Spleen (tissue), 11 donors: Measurements from ENCODE around the gene CYP11A1. TPM values are rescaled to one million over a fixed set of nuclear protein-coding genes. Genes with fewer than 3 reads are reported as not detected.
A peak's percentile ranks its signal among the peaks of the same experiment; 100 is the strongest.

Source experiments
- DNase-seq: peaks from one replicate; pipeline ENCODE4 v3.0.0-alpha.2; 2020
- H3K27ac ChIP-seq, 8 donors: fragments of 200-600 bp; sonication (generic) in 7 of 8; 1 replicate in 4 of 8; 2 replicates in 4 of 8; pipeline versions ENCODE4 v1.5.0 to v1.8.0; 2016 to 2021; ENCODE audit warnings: inconsistent platforms in 4 of 8, mild to moderate bottlenecking in 4 of 8, moderate library complexity in 1 of 8
- H3K27me3 ChIP-seq, 7 donors: fragments of 200-600 bp; sonication (generic) in 6 of 7; replicated peaks in 1 of 7; 1 replicate in 4 of 7; 2 replicates in 3 of 7; pipeline versions ENCODE4 v1.5.0 to v1.8.0; 2016 to 2021; ENCODE audit warnings: inconsistent platforms in 3 of 7, mild to moderate bottlenecking in 1 of 7
- H3K36me3 ChIP-seq, 6 donors: fragments of 200-600 bp; sonication (generic) in 5 of 6; 1 replicate in 4 of 6; 2 replicates in 2 of 6; pipeline versions ENCODE4 v1.5.0 to v1.8.0; 2016 to 2021; ENCODE audit warnings: inconsistent platforms in 2 of 6
- H3K4me1 ChIP-seq, 6 donors: fragments of 200-600 bp; sonication (generic) in 5 of 6; 1 replicate in 3 of 6; 2 replicates in 3 of 6; pipeline versions ENCODE4 v1.5.0 to v1.8.0; 2016 to 2021; ENCODE audit warnings: inconsistent platforms in 3 of 6
- H3K4me3 ChIP-seq, 8 donors: fragments of 200-600 bp; sonication (generic) in 7 of 8; 1 replicate in 4 of 8; 2 replicates in 4 of 8; pipeline versions ENCODE4 v1.5.0 to v1.8.0; 2016 to 2021; ENCODE audit warnings: inconsistent platforms in 4 of 8, mild to moderate bottlenecking in 4 of 8, moderate library complexity in 2 of 8
- H3K9me3 ChIP-seq, 8 donors: fragments of 200-600 bp; sonication (generic) in 7 of 8; 1 replicate in 4 of 8; 2 replicates in 4 of 8; pipeline versions ENCODE4 v1.5.0 to v1.8.0; 2016 to 2021; ENCODE audit warnings: inconsistent platforms in 4 of 8
- POLR2A ChIP-seq, 3 donors: fragments of 450-650 bp; IDR thresholded peaks; one replicate each; pipeline ENCODE4 v1.5.1; 2017; ENCODE audit warnings: antibody characterized with exemption in 3 of 3, mild to moderate bottlenecking in 1 of 3
- POLR2AphosphoS5 ChIP-seq, 3 donors: sonication (generic); formaldehyde crosslinking; IDR thresholded peaks; one replicate each; pipeline ENCODE4 v1.5.1; 2017; ENCODE audit warnings: antibody characterized with exemption in 3 of 3
- WGBS, 5 donors: extraction: QIAGEN DNeasy Blood & Tissue Kit in 3 of 5; methylation state at CpG; one replicate each; pipeline versions ENCODE4 v1.1.5 to v1.1.7; 2013 to 2018; 5-methylcytosine and 5-hydroxymethylcytosine counted together
- intact Hi-C: fragments of 100-400 bp; cut with DNase I; formaldehyde crosslinking; loops from one replicate; pipeline ENCODE4 v1.15.0; 2023; ENCODE audit warnings: low total_unique reads
- polyA plus RNA-seq, 3 donors: library from polyadenylated mRNA; stranded (reverse); fragments of 200-250 nt; gene quantifications; one replicate each; pipeline ENCODE4 v1.2.1, GENCODE V29; 2013
- total RNA-seq, 7 donors: library from RNA; depleted of rRNA in 3 of 7; stranded (reverse); fragments of >200 nt in 3 of 7; fragmentation: NEBNext Ultra II Directional in 4 of 7; extraction: Animal tissue kit (Norgen Biotek cat#: 25700) in 4 of 7; gene quantifications; one replicate each; pipeline versions ENCODE4 v1.1.0 to v1.2.1, GENCODE V29; 2016 to 2021
- TF ChIP-seq, protein P1 (sequence below), 11 experiments: fragments of 200-600 bp in 7 of 11; fragments of 450-650 bp in 4 of 11; sonication (generic) in 4 of 11; IDR thresholded peaks in 8 of 11; conservative IDR thresholded peaks in 3 of 11; 1 replicate in 7 of 11; 2 replicates in 4 of 11; pipeline versions ENCODE4 v1.4.0 to v1.8.0; 2016 to 2021; ENCODE audit warnings: antibody characterized with exemption in 11 of 11, inconsistent platforms in 4 of 11, mild to moderate bottlenecking in 1 of 11
- donor health status: healthy with polysubstance abuse.
- donor health status: DM: no; HTN: no; CAD: no; lungs with moderate emphysema.
- donor health status: DM: no; HTN: no; CAD: no.
- donor health status: Bipolar disorder and iron deficiency.
- donor health status: healthy.
- donor health status: DM: no; HTN: no; CAD: no.
- donor health status: DM: yes; HTN: yes; CAD: no.

CYP11A1 gene
- total and polyA plus RNA-seq, 10 donors, result 1.6 to 14.3 (median 4.9) TPM

- Histone ChIP-seq H3K36me3 (no peaks in the 10 kb centered on the region), H3K9me3 (no peaks in the 10 kb centered on the region), H3K27ac (peak overlapping the region; percentile 67 to 93 (median 84)), H3K27me3 (no peaks in the 10 kb centered on the region), H3K4me3 (peak overlapping the region in 2 of 8 donors; percentile 7 to 46), H3K4me1 (peaks cover 86 to 100% (median 98%) of the 10 kb centered on the region in 6 donors)
- TF ChIP-seq POLR2AphosphoS5 (IDR thresholded peaks at IDR 0.05) (no peak), POLR2A (IDR thresholded peaks at IDR 0.05) (no peak)
- TF ChIP-seq, protein P1, sequence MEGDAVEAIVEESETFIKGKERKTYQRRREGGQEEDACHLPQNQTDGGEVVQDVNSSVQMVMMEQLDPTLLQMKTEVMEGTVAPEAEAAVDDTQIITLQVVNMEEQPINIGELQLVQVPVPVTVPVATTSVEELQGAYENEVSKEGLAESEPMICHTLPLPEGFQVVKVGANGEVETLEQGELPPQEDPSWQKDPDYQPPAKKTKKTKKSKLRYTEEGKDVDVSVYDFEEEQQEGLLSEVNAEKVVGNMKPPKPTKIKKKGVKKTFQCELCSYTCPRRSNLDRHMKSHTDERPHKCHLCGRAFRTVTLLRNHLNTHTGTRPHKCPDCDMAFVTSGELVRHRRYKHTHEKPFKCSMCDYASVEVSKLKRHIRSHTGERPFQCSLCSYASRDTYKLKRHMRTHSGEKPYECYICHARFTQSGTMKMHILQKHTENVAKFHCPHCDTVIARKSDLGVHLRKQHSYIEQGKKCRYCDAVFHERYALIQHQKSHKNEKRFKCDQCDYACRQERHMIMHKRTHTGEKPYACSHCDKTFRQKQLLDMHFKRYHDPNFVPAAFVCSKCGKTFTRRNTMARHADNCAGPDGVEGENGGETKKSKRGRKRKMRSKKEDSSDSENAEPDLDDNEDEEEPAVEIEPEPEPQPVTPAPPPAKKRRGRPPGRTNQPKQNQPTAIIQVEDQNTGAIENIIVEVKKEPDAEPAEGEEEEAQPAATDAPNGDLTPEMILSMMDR (IDR thresholded peaks at IDR 0.05 in 8 of 11, conservative IDR thresholded peaks at IDR 0.05 in 3 of 11), result no peak
- 45 to 76% (median 57%) methylated on average over 8 to 10 of the region's 10 CpGs for WGBS, 5 donors
- intact Hi-C loops, result no loop called here
- DNase-seq, result no peak
Observed at GRCh38 chr15:74403588-74403919, 36.1 kb upstream of the CYP11A1 start.

DNA sequence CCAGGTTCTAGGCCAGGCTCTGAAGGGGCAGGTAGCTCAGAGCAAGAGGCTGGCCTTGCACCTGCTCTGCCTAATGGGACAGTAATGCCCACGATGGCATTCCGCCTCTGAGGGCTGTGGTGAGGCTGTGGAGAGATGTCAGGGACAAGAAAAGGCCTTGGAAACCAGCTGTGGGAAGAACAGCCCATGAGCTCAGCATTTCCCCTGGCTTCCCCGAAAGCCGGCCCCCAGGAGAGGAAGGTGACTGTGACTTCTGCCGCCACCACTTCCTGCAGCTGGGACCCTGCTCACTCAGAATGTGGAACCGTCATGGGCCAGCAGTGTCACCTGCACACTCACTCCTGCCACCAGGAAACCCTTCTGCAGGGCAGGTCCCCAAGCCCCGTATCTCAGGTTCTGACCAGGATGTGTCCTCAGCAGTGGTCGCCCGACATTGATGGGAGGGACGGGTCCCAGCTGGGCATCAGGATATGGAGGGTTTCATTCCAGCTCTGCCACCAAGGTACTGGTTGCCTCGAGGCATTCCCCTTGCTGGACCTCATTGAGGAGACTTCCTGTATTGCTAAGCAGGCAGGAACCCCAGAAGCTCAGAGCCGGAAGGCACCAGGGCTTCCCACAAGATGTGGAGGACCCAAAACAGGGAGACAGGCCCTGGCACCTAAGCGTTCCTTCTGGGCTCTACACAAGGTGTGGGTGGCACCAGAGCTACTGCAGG is 35.6 kb upstream of the CYP11A1 start:
- TF ChIP-seq POLR2A (IDR thresholded peaks at IDR 0.05), result peak in 1 of 3 donors; percentile 11
- TF ChIP-seq, protein P1 (IDR thresholded peaks at IDR 0.05 in 8 of 11, conservative IDR thresholded peaks at IDR 0.05 in 3 of 11), result peak in 6 of 11 experiments; percentile 17 to 33 (median 26)
- peak; percentile 85 to 96 (median 95) for TF ChIP-seq POLR2AphosphoS5 (IDR thresholded peaks at IDR 0.05)
- no peaks in the 10 kb centered on the region for H3K36me3 ChIP-seq
- H3K9me3 ChIP-seq, result no peaks in the 10 kb centered on the region
- intact Hi-C loops, result no loop called here
- peak; percentile 96 for DNase-seq
- peak overlapping the region; percentile 67 to 93 (median 84) for H3K27ac ChIP-seq
- H3K27me3 ChIP-seq, result no peaks in the 10 kb centered on the region
- peak overlapping the region in 2 of 8 donors; percentile 7 to 46 for H3K4me3 ChIP-seq
- 10 to 15% (median 14%) methylated on average over 7 to 13 of the region's 13 CpGs for WGBS, 5 donors
- H3K4me1 ChIP-seq, result peaks cover 85 to 100% (median 98%) of the 10 kb centered on the region in 6 donors

GRCh38 chr15:74402337-74402841 is 34.9 kb upstream of the CYP11A1 start:
- intact Hi-C loops, result no loop called here
- DNase-seq, result no peak
- 53 to 61% (median 57%) methylated on average over 3 to 5 of the region's 5 CpGs for WGBS, 5 donors
- peaks cover 79 to 100% (median 98%) of the 10 kb centered on the region in 6 donors for H3K4me1 ChIP-seq
- TF ChIP-seq POLR2AphosphoS5 (IDR thresholded peaks at IDR 0.05) (no peak), POLR2A (IDR thresholded peaks at IDR 0.05) (no peak)
- TF ChIP-seq, protein P1 (IDR thresholded peaks at IDR 0.05 in 8 of 11, conservative IDR thresholded peaks at IDR 0.05 in 3 of 11), result no peak
- H3K4me3 ChIP-seq, result peak overlapping the region in 1 of 8 donors; percentile 46
- H3K27me3 ChIP-seq, result no peaks in the 10 kb centered on the region
- no peaks in the 10 kb centered on the region for H3K9me3 ChIP-seq
- H3K27ac ChIP-seq, result peak overlapping the region; percentile 67 to 93 (median 84)
- H3K36me3 ChIP-seq, result no peaks in the 10 kb centered on the region
